Inflammatory macrophage treated with lipopolysaccharide for 1 hour (primary cell): ENCODE data around the gene WSCD2.

ENCODE experiments used
- DNase-seq, 2 donors: peaks; one replicate each; pipeline ENCODE4 v3.0.0-alpha.2; 2020 to 2022

The WSCD2 gene

DNA sequence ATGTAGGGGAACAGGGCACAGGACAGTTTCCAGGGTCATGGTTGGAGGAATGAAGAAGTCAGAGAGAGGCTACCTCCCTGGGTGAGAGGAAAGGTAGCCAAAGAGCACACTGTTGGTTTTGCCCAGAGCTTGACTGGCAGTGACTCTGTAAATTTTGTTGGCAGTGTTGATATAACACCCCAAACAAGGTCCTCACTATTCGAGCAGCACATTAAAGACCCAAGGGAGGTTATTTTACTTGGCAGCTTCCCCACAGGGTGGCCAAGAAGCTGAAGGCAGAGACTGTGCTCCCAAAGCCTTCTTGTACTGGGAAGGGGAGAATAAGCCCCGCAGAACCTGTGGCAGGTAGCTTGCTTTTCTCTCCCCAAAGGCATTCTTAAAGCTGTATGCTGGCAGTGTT is 40.6 kb downstream of the WSCD2 start:
- no peak for DNase-seq

- no peak for DNase-seq
Measured at GRCh38 chr12:108170164-108170563, 41.1 kb downstream of the WSCD2 start.

DNA sequence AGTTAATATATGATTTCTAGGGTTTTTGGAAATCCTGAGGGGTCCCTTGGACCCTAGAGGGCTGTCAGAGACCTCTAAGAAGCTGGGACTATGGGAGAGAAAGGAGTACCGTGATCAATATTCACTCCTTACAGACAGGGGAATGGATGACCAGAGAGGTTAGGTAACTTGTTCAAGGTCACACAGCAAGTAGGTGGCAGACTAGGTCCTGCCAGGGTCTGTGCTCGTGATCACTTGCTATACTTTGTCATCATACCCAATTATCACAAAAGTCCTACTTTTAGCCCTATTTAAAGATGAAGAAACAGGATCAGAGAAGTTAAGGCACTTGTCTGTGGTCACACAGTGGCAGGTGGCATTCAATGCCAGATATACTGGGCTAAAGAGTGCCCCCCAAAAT is 42.9 kb downstream of the WSCD2 start:
- no peak for DNase-seq

- no peak for DNase-seq
Measured at GRCh38 chr12:108173160-108173559, 44.1 kb downstream of the WSCD2 start.

- DNase-seq, result no peak
Measured at GRCh38 chr12:108173892-108174291, 44.8 kb downstream of the WSCD2 start.

- DNase-seq, result no peak
Measured at GRCh38 chr12:108174641-108175040, 45.6 kb downstream of the WSCD2 start.

DNA sequence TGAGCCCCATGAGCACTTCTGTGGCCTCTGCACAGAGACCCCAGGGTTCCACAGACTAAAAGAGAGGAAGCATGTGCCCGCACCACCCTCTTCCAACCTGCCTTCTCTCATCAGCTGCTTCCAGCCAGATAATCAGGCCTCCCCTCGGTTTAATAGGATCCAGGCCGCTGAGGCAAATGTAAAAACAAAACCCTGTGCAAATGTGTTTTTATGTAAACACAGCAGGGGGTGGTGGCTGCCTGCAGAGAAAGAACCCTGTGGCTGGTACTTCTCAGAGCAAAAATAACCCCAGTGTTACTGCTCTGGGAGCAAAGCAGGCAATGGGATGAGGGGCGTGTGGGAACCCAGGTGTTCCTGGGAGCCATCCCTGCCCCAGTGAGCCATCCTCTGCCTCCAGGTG is 46.2 kb downstream of the WSCD2 start:
- no peak for DNase-seq

- no peak for DNase-seq
Measured at GRCh38 chr12:108176292-108176691, 47.2 kb downstream of the WSCD2 start.

- DNase-seq, result no peak
Measured at GRCh38 chr12:108177131-108177530, 48.0 kb downstream of the WSCD2 start.

DNA sequence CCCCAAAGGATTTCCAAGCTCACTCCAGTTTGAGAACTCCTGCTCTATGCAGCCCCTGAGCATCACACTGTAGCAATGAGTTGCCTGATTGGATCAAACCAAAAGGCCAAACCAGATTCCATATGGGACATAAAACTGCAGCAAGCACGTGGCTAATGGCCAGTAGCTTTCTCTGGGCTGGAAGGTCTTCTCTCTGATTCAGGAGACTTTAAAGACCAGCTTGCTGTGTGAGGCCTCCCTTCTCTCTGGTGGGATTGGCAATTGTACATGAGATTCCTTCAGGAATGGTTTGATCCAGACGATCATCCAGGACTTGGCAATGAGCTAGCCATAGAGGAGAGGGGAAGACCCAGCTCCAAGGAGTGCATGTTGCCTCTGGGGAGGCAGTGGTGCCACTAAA is 50.2 kb downstream of the WSCD2 start:
- DNase-seq, result no peak

DNA sequence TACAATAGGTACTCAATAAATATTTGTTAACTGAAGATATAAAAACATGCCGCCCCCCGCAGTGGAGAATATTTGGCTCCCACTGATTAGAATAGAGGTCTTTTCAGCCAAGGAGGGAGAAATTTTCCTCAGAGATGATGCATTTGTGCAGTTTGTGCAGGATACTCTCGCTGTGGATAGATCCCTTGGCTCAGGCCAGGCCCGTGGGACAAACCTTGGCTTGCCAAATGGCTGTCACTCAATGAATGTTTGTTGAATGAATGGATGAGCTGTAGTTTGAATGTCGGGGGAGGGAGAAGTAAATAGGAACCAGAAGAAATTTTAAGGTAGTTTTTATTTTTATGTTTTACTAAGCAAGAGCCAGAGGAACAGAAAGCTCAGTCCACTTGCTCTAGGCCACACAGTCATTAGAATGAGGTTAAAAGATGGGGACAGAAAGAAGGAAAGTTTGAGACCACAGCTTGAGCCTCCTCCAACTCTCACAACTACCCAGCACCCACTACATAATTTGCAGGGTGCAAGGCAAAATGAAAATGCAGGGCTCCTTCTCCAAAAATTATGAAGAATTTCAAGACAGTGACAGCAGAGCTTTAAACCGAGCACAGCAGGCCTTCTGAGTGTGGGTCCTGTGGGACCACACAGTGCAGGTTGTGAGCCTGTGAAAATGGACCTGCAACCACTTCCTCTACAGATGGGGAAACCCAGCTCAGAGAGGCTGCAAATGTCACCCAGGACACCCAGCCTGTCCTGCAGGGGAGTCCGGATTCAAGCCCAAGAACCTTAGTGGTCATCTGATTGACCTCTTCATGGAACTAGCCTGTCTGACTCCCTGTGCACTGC is 51.4 kb downstream of the WSCD2 start:
- no peak for DNase-seq

DNA sequence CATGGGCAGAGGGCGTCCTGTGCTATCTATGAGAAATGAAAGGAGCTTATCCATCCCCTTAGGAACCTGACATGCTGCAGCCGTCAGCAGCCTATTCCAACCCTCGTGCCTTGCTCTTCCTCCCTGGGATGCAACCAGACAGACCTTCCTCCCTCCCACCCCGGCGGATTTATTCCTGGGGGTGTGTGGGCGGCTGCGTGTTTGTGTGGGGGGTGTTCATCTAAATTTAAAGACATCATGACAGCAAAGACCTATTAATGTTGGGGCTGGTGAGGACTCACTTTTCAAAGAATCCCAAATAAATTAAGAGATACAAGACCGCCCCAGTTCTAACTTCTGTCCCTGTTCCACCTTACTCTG is 52.0 kb downstream of the WSCD2 start:
- no peak for DNase-seq

DNA sequence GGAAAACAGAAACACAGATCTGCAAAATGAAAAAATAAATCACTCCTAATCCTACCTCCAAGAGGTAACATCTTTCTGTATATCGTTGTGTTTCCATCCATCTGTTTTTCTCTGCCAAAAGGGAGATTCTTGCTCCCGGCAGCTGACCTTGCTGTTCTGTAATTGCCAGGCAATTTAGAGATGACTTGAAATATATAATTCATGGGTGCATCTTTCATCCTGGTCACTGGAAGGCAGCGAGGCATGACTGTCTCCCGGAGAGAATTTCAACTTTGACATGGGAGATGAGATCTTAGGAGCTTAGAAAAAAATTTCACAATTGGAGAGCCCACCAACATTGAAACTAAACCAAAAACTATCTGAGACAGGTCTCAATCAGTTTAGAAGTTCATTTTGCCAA is 53.0 kb downstream of the WSCD2 start:
- DNase-seq, result no peak

- no peak for DNase-seq
Measured at GRCh38 chr12:108185002-108185401, 55.9 kb downstream of the WSCD2 start.

GRCh38 chr12:108187831-108188230 is 58.7 kb downstream of the WSCD2 start:
- DNase-seq, result no peak

GRCh38 chr12:108190529-108190928 is 61.4 kb downstream of the WSCD2 start:
- no peak for DNase-seq

DNA sequence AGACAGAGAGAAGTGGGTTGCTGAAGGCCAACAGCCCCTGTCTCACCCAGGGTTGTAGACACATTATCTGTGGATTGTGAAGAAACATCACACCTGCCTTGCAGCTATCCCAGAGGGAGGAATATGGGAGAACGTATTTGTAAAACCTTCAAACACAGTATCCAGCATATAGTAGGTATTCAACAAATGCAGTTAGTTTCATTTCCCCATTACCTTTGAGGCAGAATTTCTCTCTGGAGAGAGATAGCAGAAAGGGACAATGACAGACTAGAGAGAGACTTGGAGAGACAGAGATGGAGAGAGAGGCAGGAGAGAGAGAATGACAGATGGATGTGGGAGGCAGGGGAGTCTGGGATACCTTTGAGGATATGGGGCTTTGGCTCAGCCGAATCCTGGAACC is 62.0 kb downstream of the WSCD2 start:
- DNase-seq, result no peak

DNA sequence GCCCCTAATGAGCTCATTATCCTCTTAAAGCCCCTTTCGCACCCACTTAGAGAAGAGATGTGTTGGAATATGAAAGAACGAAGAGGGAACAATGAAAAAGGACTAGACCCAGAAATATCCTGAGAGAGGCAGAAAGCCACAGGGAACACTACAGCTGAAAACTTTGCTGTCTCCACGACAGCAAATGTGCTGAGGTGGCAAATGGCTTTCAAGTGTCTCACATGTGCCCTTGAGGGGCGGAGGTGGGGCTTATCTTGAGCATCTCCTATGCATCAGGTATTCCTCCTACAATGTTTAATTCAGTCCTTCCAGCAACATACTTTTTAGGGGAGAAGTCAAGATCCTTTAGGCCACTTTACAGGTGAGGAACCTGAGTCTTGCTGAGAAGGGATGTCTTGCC is 62.9 kb downstream of the WSCD2 start:
- no peak for DNase-seq

DNA sequence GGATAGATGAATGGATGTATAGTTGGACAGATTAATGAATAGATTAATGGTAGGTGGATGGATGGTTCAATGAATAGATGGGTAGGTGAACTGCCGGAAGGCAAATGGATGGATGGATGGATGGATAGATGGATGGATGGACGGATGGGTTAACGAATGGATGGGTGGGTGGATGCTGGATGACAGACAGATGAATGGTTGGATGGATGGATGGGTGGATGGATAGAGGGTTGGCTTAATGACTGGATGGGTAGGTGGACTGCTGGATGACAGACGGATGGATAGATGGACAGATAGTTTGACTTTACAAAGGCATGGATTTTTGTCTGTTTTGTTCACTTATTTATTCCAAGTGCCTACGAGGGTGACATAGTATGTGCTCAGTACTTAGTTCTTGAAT is 64.4 kb downstream of the WSCD2 start:
- no peak for DNase-seq

DNA sequence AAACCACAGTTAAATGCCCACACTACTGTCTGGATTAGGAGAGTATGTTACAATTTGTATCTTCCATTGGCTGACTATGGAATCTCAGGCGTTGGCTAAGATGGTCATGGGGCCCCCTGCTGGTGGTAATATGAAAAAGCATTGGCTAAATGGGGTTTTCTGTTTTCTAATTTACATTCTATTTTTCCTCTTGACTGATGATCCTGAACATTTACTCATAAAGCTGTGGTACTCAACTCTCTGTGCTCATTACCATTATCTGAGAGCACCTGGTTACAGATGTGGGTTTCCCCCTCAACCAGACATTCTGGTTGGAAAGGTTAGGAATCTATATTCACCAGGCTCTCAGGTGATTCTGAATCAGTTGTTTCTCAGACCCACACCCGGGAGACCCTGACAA is 64.8 kb downstream of the WSCD2 start:
- DNase-seq, result peak; percentile 2 to 56

GRCh38 chr12:108194585-108194984 is 65.5 kb downstream of the WSCD2 start:
- DNase-seq, result no peak

DNA sequence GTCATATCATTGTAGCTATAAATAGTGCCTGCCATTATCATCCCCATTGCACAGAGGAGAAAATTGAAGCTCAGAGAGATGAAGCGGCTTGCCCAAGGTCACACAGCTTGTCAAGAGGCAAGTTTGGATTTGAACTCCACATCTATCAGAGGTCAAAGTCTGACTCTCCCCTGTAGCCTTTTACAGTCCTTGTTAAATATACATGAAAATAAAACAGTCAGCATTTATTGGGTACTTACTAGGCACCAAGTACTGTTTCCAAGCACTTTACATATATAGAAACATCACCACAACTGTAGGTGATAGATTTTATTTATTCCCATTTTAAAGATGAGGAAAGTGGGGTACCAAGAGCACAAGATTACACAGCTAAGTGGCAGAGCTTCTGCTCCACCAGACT is 67.2 kb downstream of the WSCD2 start:
- no peak for DNase-seq

- DNase-seq, result no peak
Measured at GRCh38 chr12:108196921-108197320, 67.8 kb downstream of the WSCD2 start.

- DNase-seq, result no peak
Measured at GRCh38 chr12:108198043-108198442, 69.0 kb downstream of the WSCD2 start.

GRCh38 chr12:108199106-108199505 is 70.0 kb downstream of the WSCD2 start:
- DNase-seq, result no peak
